RWPE1 (cell line): ENCODE data around the gene NCDN.

Experiments
- CTCF ChIA-PET: fragments of 350-600 bp; sonication (Branson Sonifier 250); formaldehyde crosslinking; extraction: SDS; loops from one replicate; lab custom pipeline; 2021; lab: Yijun Ruan, JAX
- POLR2A ChIA-PET: fragments of 400-600 bp; formaldehyde crosslinking; extraction: SDS; loops from one replicate; lab custom pipeline; 2020; ENCODE audit warnings: antibody characterized with exemption; ENCODE audit not compliant: low non-redundant PET; lab: Yijun Ruan, JAX
- DNase-seq: peaks from one replicate; pipeline ENCODE4 v3.0.0; 2012; ENCODE audit warnings: low spot score
- H3K27ac ChIP-seq: fragments of 450-650 bp; 2 replicates; pipeline ENCODE4 v1.5.1; 2017
- TF ChIP-seq, protein P1 (sequence below): fragments of 450-650 bp; conservative IDR thresholded peaks from 2 replicates; pipeline ENCODE4 v1.5.1; 2017; ENCODE audit warnings: low read depth, mild to moderate bottlenecking

NCDN gene, protein sequence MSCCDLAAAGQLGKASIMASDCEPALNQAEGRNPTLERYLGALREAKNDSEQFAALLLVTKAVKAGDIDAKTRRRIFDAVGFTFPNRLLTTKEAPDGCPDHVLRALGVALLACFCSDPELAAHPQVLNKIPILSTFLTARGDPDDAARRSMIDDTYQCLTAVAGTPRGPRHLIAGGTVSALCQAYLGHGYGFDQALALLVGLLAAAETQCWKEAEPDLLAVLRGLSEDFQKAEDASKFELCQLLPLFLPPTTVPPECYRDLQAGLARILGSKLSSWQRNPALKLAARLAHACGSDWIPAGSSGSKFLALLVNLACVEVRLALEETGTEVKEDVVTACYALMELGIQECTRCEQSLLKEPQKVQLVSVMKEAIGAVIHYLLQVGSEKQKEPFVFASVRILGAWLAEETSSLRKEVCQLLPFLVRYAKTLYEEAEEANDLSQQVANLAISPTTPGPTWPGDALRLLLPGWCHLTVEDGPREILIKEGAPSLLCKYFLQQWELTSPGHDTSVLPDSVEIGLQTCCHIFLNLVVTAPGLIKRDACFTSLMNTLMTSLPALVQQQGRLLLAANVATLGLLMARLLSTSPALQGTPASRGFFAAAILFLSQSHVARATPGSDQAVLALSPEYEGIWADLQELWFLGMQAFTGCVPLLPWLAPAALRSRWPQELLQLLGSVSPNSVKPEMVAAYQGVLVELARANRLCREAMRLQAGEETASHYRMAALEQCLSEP

GRCh38 chr1:35557611-35558373 lies at the start of gene NCDN:
NCDN (plus strand) TSS chr1:35557799; CDS start chr1:35558191, 392 bp downstream.
- POLR2A ChIA-PET, result interaction anchor here (0.5 to 0.6 kb wide), 2 partner anchors 471 to 817 kb away, joined by 3 read pairs; no protein-coding TSS in a partner anchor
- CTCF ChIA-PET, result no interaction called here
- TF ChIP-seq, protein P1, sequence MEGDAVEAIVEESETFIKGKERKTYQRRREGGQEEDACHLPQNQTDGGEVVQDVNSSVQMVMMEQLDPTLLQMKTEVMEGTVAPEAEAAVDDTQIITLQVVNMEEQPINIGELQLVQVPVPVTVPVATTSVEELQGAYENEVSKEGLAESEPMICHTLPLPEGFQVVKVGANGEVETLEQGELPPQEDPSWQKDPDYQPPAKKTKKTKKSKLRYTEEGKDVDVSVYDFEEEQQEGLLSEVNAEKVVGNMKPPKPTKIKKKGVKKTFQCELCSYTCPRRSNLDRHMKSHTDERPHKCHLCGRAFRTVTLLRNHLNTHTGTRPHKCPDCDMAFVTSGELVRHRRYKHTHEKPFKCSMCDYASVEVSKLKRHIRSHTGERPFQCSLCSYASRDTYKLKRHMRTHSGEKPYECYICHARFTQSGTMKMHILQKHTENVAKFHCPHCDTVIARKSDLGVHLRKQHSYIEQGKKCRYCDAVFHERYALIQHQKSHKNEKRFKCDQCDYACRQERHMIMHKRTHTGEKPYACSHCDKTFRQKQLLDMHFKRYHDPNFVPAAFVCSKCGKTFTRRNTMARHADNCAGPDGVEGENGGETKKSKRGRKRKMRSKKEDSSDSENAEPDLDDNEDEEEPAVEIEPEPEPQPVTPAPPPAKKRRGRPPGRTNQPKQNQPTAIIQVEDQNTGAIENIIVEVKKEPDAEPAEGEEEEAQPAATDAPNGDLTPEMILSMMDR, result no peak
- DNase-seq, result peak; percentile 97
- peak within 1 kb of the TSS; percentile 93 for H3K27ac ChIP-seq

DNA sequence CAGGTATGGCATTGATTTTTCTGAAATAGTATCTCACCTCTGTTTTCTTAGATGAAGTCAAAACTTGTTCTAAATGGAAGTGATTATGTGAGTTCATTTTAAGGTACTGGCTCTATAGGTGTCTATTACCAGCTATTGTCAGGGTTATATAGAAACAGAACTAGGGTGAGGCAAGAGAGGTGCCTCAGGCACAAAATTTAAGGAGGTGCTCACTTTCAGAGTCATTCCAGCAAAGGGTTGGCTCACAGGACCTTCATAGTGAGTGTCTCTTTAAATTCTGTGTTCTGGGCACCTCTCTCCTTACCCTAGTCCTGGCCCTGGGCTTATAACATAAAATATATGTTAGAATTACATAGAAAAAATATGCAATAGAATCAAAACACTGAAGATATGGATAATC lies 49.7 kb upstream of the NCDN start:
- ChIA-PET CTCF (interaction anchor here (0.7 kb wide), 1 partner anchor 142 kb away, joined by 3 read pairs; no protein-coding TSS in a partner anchor), POLR2A (no interaction called here)
- H3K27ac ChIP-seq, result no peak overlapping the region
- TF ChIP-seq, protein P1, result no peak
- DNase-seq, result no peak

- TF ChIP-seq, protein P1, result no peak
- DNase-seq, result no peak
- ChIA-PET CTCF (no interaction called here), POLR2A (no interaction called here)
- no peak overlapping the region for H3K27ac ChIP-seq
Observed at GRCh38 chr1:35509558-35509957, 48.0 kb upstream of the NCDN start.

DNA sequence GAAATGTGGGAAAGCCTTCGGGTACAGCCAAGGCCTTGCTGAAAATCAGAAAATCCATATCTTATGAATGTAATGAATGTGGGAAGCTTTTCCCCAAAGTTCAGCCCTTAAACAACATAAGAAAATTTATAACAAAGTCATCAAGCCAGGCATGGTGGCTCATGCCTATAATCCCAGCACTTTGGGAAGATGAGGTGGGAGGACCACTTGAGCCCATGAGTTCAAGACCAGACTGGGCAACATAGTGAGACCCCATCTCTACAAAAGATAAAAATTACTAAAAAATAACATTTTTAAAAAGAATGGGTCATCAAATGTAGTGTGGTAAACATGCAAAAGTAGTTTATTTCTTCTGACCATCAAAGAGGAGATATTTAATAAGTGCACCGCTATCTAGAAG lies 46.3 kb upstream of the NCDN start:
- CTCF ChIA-PET, result no interaction called here
- POLR2A ChIA-PET, result no interaction called here
- no peak overlapping the region for H3K27ac ChIP-seq
- DNase-seq, result no peak
- TF ChIP-seq, protein P1, result no peak

- DNase-seq, result no peak
- CTCF ChIA-PET, result no interaction called here
- POLR2A ChIA-PET, result no interaction called here
- TF ChIP-seq, protein P1, result no peak
- no peak overlapping the region for H3K27ac ChIP-seq
Observed at GRCh38 chr1:35518183-35518582, 39.4 kb upstream of the NCDN start.

GRCh38 chr1:35519432-35519831 lies 38.2 kb upstream of the NCDN start:
- TF ChIP-seq, protein P1, result no peak
- ChIA-PET CTCF (no interaction called here), POLR2A (no interaction called here)
- H3K27ac ChIP-seq, result no peak overlapping the region
- DNase-seq, result no peak
